D721Med (cell line): Measurements from ENCODE around the gene MCTP1.

Experiments used
- DNase-seq: peaks from one replicate; pipeline ENCODE4 v3.0.0; 2011; ENCODE audit warnings: low spot score; ENCODE audit not compliant: insufficient read length
- FAIRE-seq: peaks from 2 replicates; lab custom pipeline; 2011; peaks lifted over from hg19 to GRCh38; lab: Jason Lieb, UNC
- CTCF ChIP-seq: IDR thresholded peaks from 2 replicates; pipeline ENCODE4 v1.5.1; 2012; ENCODE audit warnings: mild to moderate bottlenecking, control low read depth; ENCODE audit not compliant: insufficient read depth; ENCODE audit errors: missing control alignments

The MCTP1 gene

DNA sequence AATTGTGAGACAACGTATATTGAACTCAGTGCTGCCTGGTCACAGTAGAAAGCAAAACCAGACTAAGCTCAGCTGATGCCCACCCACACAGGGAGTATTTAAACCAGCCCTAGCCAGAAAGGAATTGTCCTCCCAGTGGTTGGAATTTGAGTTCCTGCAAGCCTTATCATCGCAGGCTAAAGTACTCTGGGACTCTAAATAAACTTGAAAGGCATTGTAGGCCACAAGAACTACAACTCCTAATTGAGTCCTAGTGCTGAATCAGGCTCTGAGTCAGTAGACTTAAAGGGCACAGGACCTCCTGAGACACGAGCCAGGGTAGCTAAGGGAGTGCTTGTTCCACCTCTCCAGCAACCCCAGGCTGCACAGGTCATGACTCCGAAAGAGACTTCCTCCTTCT lies 171.4 kb downstream of the MCTP1 start:
- no peak for TF ChIP-seq CTCF
- FAIRE-seq: no peak
- no peak for DNase-seq

DNA sequence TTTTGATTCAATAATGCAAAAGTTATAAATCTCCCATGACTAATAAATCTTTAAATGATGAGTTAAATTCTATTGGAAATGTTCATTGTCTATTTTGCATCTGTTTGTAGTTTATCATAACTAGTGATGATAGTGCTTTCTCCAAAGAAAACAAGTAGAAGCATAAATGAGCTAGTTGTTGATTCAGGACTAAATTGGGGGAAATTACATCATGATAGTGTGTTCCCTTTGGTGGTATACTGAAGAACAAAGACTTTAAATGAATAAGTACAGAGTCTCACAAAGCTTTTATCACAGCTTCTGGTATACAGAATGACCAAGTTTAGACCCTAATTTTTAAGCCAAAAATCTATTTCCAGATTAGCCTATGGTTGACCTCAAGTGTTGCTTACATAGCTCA lies 173.8 kb downstream of the MCTP1 start:
- DNase-seq (no peak), FAIRE-seq (no peak)
- no peak for TF ChIP-seq CTCF

DNA sequence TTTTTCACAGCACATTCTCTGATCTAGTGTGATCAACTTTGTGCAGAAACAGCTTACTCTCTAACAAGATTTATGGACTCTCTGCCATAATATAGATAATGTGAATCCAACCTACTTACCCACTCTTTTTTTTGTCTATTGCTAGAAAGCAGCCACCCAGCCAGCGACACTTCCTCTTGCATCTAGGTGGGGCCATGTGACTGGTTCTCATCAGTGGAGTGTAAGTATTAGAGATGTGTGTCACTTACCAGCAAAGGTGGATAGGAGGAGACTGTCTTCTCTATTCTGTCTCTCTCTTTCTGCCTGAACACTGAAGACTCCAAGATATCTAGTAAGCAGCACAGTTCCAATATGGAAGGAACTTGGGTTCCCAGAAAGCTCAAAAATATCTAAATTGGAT lies 174.8 kb downstream of the MCTP1 start:
- no peak for FAIRE-seq
- no peak for TF ChIP-seq CTCF
- DNase-seq: no peak

GRCh38 chr5:95107138-95107537 lies 177.8 kb downstream of the MCTP1 start:
- no peak for DNase-seq
- FAIRE-seq: no peak
- TF ChIP-seq CTCF: no peak

- no peak for TF ChIP-seq CTCF
- DNase-seq: no peak
- no peak for FAIRE-seq
Observed at GRCh38 chr5:95105638-95106037, 179.3 kb downstream of the MCTP1 start.

DNA sequence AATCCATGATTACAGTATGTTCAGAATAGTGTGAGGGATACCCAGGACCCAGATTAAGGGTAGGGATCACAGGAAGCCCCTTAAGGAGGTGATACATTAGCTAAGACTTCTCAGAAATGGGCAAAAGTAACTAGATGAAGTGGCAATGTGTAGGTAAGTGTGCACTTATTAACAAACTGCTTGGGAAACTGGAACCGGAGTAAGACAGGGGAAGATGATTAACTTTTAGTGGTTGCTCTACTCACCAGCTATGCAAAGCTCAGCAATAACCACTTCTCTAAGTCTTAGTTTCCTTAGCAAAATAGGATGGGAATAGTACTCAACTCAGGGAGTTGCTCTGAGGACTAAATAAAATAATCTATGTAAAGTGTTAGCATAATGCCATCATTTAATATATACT lies 182.2 kb downstream of the MCTP1 start:
- FAIRE-seq: no peak
- TF ChIP-seq CTCF: no peak
- DNase-seq: no peak

- no peak for DNase-seq
- no peak for FAIRE-seq
- no peak for TF ChIP-seq CTCF
Observed at GRCh38 chr5:95102080-95102479, 182.8 kb downstream of the MCTP1 start.
